Measurements from ENCODE around the gene DAAM2.

DNA sequence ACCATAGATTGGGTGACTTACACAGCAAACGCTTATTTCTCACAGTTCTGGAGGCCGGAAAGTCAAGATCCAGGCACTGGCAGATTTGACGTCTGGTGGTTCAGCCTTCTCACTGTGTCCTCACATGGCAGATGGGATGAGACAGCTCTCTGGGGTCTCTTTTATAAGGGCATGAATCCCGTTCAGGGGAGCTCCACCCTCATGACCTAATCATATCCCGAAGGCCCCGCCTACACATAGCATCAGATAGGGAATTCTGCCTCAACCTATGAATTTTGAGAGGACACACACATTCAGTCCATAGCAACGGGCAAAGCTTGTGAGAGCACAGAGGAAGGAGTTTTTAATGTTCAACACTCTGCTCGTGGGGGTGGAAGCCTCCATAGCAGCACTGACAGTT, 27.5 kb downstream of the DAAM2 start:
- TF ChIP-seq POLR2A (IDR thresholded peaks at IDR 0.05): no peak
- TF ChIP-seq, protein P1, sequence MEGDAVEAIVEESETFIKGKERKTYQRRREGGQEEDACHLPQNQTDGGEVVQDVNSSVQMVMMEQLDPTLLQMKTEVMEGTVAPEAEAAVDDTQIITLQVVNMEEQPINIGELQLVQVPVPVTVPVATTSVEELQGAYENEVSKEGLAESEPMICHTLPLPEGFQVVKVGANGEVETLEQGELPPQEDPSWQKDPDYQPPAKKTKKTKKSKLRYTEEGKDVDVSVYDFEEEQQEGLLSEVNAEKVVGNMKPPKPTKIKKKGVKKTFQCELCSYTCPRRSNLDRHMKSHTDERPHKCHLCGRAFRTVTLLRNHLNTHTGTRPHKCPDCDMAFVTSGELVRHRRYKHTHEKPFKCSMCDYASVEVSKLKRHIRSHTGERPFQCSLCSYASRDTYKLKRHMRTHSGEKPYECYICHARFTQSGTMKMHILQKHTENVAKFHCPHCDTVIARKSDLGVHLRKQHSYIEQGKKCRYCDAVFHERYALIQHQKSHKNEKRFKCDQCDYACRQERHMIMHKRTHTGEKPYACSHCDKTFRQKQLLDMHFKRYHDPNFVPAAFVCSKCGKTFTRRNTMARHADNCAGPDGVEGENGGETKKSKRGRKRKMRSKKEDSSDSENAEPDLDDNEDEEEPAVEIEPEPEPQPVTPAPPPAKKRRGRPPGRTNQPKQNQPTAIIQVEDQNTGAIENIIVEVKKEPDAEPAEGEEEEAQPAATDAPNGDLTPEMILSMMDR (IDR thresholded peaks at IDR 0.05): no peak

All from esophagus squamous epithelium (tissue), 4 donors.